Stimulated activated CD4-positive, alpha-beta T cell treated with anti-CD3 and anti-CD28 coated beads, Interleukin-12 subunit alpha, Interleukin-12 subunit beta, amount 100 ng/mL, for 24 hours (primary cell): ENCODE results near the gene CPA1.

Experiments used
- DNase-seq, 2 experiments: peaks; one replicate each; pipeline ENCODE4 v3.0.0-alpha.2; 2020; ENCODE audit warnings: low read depth in 2 of 2

CPA1 gene

GRCh38 chr7:130394421-130395195, 14.3 kb downstream of the CPA1 start:
- DNase-seq: no peak

GRCh38 chr7:130395421-130395820, 15.1 kb downstream of the CPA1 start:
- DNase-seq: no peak

- no peak for DNase-seq
These were observed 15.8 kb downstream of the CPA1 start for GRCh38 chr7:130396109-130396508.

GRCh38 chr7:130397051-130397757, 16.9 kb downstream of the CPA1 start:
- DNase-seq: no peak

- no peak for DNase-seq
These were observed 17.4 kb downstream of the CPA1 start for GRCh38 chr7:130397758-130398073.

GRCh38 chr7:130398526-130399090, 18.3 kb downstream of the CPA1 start:
- DNase-seq: no peak

- no peak for DNase-seq
These were observed 19.9 kb downstream of the CPA1 start for GRCh38 chr7:130400120-130400572.

- DNase-seq: no peak
These were observed 20.8 kb downstream of the CPA1 start for GRCh38 chr7:130401101-130401500.

- DNase-seq: no peak
These were observed 21.3 kb downstream of the CPA1 start for GRCh38 chr7:130401578-130401977.

GRCh38 chr7:130405003-130405402, 24.7 kb downstream of the CPA1 start:
- DNase-seq: no peak

GRCh38 chr7:130409067-130409711, 28.9 kb downstream of the CPA1 start:
- DNase-seq: no peak

- no peak for DNase-seq
These were observed 29.4 kb downstream of the CPA1 start for GRCh38 chr7:130409712-130410072.

GRCh38 chr7:130410868-130411541, 30.7 kb downstream of the CPA1 start:
- DNase-seq: no peak

GRCh38 chr7:130413201-130413600, 32.9 kb downstream of the CPA1 start:
- no peak for DNase-seq

GRCh38 chr7:130415006-130415405, 34.7 kb downstream of the CPA1 start:
- no peak for DNase-seq

- DNase-seq: no peak
These were observed 36.9 kb downstream of the CPA1 start for GRCh38 chr7:130417213-130417612.

GRCh38 chr7:130418306-130418705, 38.0 kb downstream of the CPA1 start:
- no peak for DNase-seq

- DNase-seq: no peak
These were observed 39.4 kb downstream of the CPA1 start for GRCh38 chr7:130419658-130420057.

- DNase-seq: no peak
These were observed 40.8 kb downstream of the CPA1 start for GRCh38 chr7:130420943-130421578.

GRCh38 chr7:130421684-130422083, 41.4 kb downstream of the CPA1 start:
- DNase-seq: no peak

- DNase-seq: no peak
These were observed 43.3 kb downstream of the CPA1 start for GRCh38 chr7:130423501-130424037.
